GM21576 (cell line): Measurements from ENCODE around the gene TTLL11.
"Not testable (repeated sequence)": the region's sequence is repeated elsewhere in the genome, so short reads cannot be mapped to it uniquely, and the experiment has no call there.

ENCODE experiments used
- ATAC-seq: cut with Tn5 transposase; IDR thresholded peaks from one replicate; pipeline ENCODE4 v1.9.1; 2021; ENCODE audit warnings: mild to moderate bottlenecking, moderate library complexity; ENCODE audit not compliant: unreplicated experiment

The TTLL11 gene

GRCh38 chr9:122085260-122085659, 7.8 kb downstream of the TTLL11 start:
- ATAC-seq: no peak

- ATAC-seq: no peak
These were observed 9.0 kb downstream of the TTLL11 start for GRCh38 chr9:122084026-122084675.

- ATAC-seq: no peak
These were observed 12.1 kb downstream of the TTLL11 start for GRCh38 chr9:122080986-122081385.

- ATAC-seq: no peak
These were observed 14.6 kb downstream of the TTLL11 start for GRCh38 chr9:122078557-122078956.

GRCh38 chr9:122076773-122077172, 16.3 kb downstream of the TTLL11 start:
- ATAC-seq: no peak

- no peak for ATAC-seq
These were observed 17.0 kb downstream of the TTLL11 start for GRCh38 chr9:122076117-122076516.

- no peak for ATAC-seq
These were observed 17.7 kb downstream of the TTLL11 start for GRCh38 chr9:122075135-122076030.

GRCh38 chr9:122071715-122072114, 21.4 kb downstream of the TTLL11 start:
- ATAC-seq: no peak

- no peak for ATAC-seq
These were observed 22.2 kb downstream of the TTLL11 start for GRCh38 chr9:122070728-122071515.

- not testable (repeated sequence) for ATAC-seq
These were observed 26.4 kb downstream of the TTLL11 start for GRCh38 chr9:122066680-122067079.

GRCh38 chr9:122065923-122066629, 27.0 kb downstream of the TTLL11 start:
- no peak for ATAC-seq

GRCh38 chr9:122060481-122060880, 32.6 kb downstream of the TTLL11 start:
- no peak for ATAC-seq

GRCh38 chr9:122059955-122060324, 33.2 kb downstream of the TTLL11 start:
- no peak for ATAC-seq

- ATAC-seq: no peak
These were observed 33.7 kb downstream of the TTLL11 start for GRCh38 chr9:122059214-122059954.

- ATAC-seq: no peak
These were observed 34.4 kb downstream of the TTLL11 start for GRCh38 chr9:122058709-122059108.

- ATAC-seq: no peak
These were observed 35.1 kb downstream of the TTLL11 start for GRCh38 chr9:122058051-122058450.

GRCh38 chr9:122057211-122057610, 35.9 kb downstream of the TTLL11 start:
- ATAC-seq: no peak

- no peak for ATAC-seq
These were observed 36.6 kb downstream of the TTLL11 start for GRCh38 chr9:122056484-122056883.

- ATAC-seq: no peak
These were observed 37.4 kb downstream of the TTLL11 start for GRCh38 chr9:122055701-122056100.
